Left hindlimb (tissue), 1 donor: Measurements from ENCODE around the gene PLLP.

ENCODE experiments used
- DNase-seq: peaks from one replicate; pipeline ENCODE4 v3.0.0-alpha.2; 2018

Gene PLLP

DNA sequence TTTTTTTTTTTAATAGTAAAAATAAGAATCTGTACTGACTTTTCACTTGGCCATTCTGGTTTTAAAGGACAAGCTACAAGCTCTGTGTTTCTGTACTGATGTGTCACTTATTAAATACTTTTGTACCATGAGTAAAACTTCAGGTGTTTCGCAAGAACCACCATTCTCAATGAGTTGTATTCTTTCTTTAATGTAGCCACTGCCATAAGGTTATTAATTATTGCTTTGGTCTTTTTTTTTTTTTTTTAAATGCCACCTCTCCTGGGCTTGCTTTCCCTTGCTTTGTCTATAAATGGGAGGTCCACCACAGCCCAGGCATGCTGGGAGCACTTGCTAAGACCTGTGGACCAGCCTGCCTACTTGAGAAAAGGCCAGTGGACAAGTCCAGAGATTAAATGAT lies 31.0 kb downstream of the PLLP start:
- DNase-seq, result no peak

DNA sequence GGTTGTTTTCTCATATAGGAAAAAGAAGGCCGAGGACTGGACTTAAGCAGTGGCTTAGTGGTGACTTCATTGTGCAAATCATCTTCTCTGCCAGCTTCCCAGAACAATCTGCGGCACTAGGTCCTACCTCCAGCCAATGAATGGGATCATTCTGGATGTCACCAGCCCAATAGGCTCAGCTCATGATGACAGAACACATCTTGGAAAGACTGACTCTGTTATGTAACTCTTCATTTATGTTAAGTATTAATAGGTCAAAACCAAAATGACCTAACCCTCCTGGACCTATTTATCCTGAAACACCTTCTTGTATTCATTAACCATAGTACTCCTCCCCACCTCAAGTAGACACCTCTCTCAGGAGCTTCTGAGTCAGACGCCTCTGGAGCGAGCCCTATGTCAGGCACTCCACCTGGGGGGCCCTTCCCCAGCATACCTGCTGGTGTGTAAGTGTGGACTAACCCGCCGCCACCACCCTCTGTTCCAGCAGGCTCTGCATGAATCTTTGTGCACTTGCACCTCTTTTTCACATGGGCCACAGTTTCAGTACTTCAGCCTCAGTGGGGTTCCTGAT lies 32.2 kb downstream of the PLLP start:
- DNase-seq, result no peak

DNA sequence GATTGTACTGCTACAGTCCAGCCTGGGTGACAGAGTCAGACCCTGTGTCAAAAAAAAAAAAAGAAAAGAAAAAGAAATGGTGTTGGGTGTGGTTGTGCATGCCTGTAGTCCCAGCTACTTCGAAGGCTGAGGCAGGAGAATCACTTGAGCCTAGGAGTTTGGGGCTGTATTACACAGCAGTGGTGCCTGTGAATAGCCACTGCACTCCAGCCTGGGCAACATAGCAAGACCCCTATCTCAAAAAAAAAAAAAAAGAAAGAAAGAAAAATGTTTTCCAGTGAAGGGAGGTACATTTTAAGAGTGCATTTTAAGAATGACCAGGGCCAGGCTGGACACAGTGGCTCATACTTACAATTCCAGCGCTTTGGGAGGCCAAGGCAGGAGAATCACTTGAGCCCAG lies 33.1 kb downstream of the PLLP start:
- no peak for DNase-seq

DNA sequence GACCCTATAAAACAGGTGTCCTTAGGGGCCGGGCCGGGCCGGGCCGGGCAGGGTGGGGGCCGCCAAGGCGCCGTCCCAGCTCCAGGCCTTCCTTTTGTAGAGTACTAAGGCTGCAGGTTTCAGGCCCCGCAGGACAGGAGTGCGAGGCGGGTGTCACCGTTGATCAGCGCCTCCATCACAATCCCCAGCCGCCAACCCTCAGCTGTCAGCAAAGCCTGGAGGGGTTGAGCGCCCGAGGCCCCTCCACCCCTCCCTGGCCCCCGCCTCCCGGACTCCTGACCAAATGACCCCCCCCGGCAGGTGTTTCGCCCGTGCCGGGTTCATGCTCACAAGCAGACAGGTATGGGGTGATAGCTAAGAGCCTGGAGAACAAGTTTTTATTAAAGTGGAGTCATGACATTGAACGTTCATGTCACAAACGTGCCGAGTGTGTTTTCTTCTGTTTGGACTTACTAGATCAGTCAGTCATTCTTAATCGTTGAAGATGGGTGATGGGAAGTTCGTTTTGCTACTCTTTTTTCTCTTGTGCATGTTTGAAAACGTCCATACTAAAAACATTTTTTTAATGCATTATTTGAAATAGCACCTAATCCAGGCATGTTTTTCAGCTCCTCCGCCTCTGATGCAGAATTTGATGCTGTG lies 38.9 kb downstream of the PLLP start:
- DNase-seq, result no peak

- peak; percentile 98 for DNase-seq
These were observed 39.6 kb downstream of the PLLP start, which contains the start of gene ARL2BP for GRCh38 chr16:57244767-57245471. ARL2BP (plus strand) TSS chr16:57245259; CDS start chr16:57245368, 109 bp downstream.

- no peak for DNase-seq
These were observed 40.1 kb downstream of the PLLP start for GRCh38 chr16:57244463-57244766.

GRCh38 chr16:57242650-57243049 lies 41.8 kb downstream of the PLLP start:
- no peak for DNase-seq

- no peak for DNase-seq
These were observed 43.6 kb downstream of the PLLP start for GRCh38 chr16:57240851-57241250.

DNA sequence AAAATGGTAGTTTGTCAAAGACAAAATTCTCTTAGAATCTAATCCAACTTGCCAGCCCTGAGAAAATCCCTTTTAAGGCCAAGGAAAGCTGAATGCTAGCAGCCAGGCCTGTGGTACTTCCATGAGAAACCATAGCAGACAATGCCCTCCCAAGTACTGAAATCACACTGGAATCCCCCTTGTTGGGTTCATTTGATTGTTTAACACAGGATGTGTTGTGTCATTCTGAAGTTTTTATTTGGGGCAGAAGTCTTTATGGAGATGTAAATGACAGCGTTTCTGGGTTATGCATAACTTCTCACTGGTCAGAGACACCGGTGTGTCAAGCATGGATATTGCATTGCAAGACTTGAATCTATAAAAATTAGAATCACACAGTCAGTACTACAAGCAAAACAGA lies 45.4 kb downstream of the PLLP start:
- no peak for DNase-seq

- DNase-seq, result no peak
These were observed 45.8 kb downstream of the PLLP start for GRCh38 chr16:57238682-57239081.

DNA sequence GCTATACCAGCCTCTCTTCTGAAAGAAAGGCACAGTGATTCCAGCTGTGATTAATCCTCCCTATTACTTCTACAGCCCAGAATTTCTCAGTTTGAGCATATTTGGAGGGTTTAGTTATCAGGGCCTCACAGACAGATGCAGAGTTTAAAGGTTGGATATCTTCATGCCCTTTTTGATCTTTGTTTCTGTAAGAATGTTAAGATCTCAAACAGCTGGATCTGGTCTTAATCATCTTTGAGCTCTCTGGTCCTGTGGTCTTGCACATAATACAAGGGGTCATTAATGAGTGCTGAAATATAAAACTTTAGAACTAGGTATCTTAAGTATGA lies 48.5 kb downstream of the PLLP start:
- no peak for DNase-seq

- no peak for DNase-seq
These were observed 49.1 kb downstream of the PLLP start for GRCh38 chr16:57235128-57236021.

GRCh38 chr16:57234707-57235092 lies 49.8 kb downstream of the PLLP start:
- no peak for DNase-seq

GRCh38 chr16:57233944-57234706 lies 50.3 kb downstream of the PLLP start:
- DNase-seq, result no peak

GRCh38 chr16:57231821-57232350 lies 52.6 kb downstream of the PLLP start:
- no peak for DNase-seq

DNA sequence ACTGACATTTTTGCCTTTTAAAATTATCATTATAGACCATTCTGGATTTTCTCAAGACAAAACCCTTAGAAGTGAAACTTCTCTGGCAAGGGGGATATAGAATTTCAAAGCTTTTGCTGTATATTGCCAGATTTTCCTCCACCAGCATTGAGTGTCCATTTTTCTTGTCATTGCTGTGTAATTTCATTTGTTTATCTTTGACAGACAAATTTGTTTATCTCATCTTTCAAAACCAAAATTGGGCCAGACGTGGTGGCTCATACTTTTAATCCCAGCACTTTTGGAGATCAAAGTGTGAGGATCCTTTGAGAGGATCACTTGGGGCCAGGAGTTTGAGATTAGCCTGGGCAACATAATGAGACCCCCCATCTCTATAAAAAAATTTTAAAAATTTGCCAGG lies 55.4 kb downstream of the PLLP start:
- DNase-seq, result no peak

DNA sequence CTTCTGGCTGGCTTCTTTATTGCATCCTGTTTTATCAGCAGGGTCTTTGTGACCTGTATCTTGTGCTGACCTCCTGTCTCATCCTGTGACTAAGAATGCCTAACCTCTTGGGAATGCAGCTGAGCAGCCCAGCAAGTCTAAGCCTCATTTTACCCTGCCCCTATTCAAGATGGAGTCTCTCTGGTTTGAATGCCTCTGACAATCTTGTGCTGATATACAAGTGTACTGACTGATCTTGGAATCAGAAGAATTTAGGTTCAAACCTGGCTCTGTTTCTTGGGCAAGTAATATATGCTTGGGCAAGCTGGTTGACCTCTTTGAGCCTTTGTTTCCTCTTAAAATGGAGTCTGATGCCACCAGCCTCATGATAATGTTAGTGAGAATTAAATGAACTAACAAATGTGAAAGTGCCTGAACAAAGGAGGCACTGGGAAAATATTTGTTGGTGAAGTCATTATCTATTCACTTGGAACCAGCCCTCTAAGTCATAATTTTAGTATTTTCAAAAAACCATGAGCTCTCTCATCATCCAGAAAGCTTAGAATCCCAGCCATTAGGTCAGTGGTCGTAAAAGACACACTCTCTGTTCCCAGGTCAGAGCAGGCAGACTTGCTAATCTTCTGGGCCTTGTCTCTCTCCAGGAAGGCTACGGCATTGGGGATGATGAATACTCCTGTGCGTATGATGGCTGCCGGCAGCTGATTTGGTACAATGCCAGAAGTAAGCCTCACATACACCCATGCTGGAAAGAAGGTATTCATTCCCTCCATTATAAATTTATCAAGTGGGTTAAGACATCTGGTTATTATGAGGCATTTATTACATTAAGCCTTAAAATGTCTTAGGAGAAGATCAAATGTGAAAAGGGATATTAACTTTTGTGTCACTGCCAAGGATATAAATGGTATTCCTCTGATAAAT lies 57.5 kb downstream of the PLLP start:
- no peak for DNase-seq

GRCh38 chr16:57225978-57226377 lies 58.5 kb downstream of the PLLP start:
- DNase-seq, result no peak

DNA sequence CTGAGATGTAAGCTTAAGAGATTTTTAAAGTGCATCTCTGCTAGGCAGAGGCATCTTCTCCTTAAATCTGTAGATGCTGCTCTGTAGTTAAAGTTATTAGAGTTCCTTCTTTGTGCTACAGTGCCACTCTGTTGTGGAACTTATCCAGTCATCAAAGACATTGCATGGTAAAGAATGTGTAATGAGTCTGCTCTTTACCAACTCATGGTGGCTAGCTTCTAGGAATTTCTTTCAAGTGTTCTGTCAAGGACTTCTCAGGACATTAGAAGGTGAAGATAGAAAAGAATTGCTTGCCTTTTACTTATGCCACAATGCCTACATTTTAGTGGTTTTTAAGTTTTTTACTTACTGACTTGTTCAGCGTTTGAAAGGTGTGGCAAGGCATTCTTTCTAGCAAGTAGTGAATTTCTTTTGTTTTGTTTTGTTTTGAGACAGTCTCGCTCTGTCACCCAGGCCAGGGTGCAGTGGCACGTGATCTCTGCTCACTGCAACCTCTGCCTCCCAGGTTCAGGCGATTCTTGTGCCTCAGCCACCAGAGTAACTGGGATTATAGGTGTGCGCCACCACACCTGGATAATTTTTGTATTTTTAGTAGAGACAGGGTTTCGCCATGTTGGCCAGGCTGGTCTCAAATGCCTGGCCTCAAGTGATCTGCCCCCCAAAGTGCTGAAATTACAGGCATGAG lies 59.7 kb downstream of the PLLP start:
- no peak for DNase-seq

GRCh38 chr16:57223057-57223456 lies 61.4 kb downstream of the PLLP start:
- DNase-seq, result no peak

DNA sequence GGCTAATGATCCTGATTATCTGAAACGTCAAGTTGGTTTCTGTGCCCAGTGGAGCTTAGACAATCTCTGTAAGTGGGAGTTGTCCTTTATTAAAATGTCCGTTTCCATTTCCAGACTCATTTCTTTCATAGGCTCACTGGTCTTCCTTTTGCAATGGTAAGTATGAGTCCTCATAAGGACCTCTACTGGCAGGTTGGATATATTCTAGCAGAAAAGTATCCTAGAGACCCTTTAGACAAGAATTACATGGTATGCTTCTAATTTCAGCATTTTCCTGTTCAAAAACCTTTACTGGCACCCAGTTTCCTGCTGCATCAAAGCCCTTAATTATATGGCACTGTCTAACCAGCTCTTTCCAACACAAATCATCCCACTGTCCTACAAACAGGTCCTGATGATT lies 67.5 kb downstream of the PLLP start:
- DNase-seq, result no peak
